ENCODE results near the gene CERK.

Gene CERK

DNA sequence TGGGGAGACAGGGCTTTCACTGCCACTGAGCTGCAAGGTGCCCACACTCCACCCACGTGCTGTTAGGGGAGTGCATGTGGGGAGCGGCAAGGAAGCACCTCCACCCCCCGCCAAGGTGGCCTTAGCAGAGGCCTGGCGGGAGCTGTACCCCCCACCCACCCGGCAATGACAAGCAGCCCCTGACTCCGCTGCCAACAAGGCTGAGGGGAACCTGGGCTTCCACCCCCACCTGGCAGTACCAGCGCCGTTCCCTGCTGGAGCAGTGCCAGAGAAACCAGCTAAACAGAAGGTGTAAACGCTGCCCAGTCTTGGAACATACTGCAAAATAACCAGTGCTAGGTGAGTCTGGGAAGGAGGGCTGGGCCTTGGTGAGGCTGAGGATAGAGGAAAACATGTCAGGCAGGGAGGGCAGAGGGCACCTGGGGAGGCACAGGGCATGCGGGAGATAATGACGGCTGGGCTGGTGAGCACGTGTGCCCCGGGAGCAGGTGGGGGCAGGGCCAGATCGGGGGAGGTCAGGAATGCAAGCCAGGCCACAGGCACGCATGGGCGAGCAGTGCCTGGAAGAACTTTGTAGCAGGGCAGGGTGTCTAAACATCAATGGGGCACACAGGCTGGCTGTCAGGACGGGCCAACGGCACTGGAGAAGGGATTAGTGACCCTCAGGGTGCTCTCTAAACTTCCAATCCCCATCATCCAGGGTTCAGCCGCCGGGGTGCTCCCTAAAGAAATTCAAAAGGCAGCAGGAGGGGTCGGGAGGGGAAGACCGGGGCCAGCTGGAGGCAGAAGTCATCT is 6.6 kb downstream of the CERK start:
- DNase-seq = peak; percentile 40

DNA sequence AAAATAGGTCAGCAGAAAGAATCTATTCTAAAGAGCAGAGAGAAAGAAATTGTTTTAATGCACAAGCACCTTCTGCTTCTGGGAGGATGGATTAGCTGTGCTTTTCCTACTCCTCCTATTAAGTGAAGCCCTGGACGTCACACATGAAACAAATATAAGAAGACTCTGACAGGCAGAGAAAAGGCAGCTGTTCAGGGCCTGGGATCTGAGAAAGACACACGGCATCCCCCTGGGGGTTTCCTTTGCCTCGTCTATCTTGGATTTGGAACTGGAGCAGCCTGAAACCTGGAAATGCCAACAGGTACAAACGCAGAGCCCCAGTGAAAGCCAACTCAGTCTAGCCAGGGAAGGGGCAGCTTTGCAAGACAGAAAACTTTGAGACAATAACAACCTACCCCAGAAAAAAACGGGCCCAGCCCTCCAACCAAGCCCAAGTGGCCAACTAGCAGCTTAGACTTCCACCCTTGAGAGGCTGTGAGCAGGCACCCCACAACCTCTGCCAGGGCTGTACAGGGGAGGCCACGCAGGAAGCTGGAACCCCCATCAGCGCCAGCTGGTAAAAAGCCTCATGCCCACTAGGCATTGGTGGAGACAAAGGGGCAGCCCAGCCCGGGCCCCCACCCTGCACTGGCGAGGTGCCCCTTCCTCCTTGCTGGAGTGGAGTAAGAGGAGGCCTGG is 7.3 kb downstream of the CERK start:
- no peak for DNase-seq

DNA sequence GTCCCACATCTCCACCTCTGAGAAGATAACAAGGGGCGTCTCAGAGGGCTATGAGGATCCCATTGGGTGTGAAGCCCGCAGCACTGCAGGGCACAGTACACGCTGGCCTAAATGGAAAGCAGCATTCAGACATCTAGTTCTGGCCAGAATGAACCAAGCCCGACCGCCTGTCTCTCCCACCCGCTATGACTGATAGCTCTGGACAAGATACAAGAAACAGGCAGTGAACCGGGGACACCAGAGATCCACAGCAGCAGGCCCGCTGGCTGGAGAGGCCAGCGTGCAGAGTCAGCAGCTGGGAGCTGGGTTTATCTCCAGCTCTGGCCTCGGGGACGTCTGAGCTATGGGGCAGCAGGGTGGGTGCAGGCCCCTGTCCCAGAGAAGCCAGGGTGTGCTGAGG is 9.6 kb downstream of the CERK start:
- no peak for DNase-seq

DNA sequence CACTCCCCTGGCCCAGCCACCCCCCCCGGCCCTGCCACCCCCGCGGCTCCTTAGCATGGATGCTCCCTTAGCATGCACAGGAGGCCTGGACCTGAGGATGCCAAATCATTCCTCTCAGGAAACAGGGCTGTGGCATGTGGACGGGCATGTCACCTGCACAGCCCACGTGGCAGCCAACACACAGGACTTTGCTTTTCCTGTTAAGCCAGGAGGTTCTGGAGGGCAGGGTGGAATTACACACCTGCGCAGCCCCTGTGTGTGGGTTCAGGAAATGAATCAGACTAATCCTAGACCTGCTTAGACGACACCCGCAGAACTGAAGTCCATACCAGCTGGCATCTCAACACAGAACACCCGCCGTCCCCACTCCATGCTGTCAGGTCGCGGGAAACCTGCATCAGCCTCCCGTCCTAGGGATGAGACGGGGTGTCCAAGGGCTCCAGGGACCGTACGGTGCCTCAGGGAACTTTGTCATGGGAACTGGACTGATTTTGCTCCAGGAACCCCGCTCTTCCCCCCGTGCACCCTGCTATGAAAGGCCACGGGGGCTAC is 10.2 kb downstream of the CERK start:
- no peak for DNase-seq

DNA sequence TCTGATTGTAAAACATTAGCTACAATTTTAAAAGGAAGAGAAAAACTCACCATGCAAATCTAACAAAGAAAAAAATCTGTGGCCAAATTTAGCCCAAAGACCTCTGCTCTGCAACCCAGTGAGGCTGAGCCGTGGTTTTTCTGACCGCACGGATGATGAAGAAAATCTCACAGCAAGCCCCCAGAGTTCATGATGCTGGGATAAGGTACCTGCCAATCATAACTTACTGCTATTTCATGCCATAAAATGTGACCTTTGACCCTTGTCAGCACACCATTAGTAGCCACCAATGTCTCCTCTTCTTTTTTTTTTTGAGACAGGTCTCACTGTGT is 11.1 kb downstream of the CERK start:
- no peak for DNase-seq

DNA sequence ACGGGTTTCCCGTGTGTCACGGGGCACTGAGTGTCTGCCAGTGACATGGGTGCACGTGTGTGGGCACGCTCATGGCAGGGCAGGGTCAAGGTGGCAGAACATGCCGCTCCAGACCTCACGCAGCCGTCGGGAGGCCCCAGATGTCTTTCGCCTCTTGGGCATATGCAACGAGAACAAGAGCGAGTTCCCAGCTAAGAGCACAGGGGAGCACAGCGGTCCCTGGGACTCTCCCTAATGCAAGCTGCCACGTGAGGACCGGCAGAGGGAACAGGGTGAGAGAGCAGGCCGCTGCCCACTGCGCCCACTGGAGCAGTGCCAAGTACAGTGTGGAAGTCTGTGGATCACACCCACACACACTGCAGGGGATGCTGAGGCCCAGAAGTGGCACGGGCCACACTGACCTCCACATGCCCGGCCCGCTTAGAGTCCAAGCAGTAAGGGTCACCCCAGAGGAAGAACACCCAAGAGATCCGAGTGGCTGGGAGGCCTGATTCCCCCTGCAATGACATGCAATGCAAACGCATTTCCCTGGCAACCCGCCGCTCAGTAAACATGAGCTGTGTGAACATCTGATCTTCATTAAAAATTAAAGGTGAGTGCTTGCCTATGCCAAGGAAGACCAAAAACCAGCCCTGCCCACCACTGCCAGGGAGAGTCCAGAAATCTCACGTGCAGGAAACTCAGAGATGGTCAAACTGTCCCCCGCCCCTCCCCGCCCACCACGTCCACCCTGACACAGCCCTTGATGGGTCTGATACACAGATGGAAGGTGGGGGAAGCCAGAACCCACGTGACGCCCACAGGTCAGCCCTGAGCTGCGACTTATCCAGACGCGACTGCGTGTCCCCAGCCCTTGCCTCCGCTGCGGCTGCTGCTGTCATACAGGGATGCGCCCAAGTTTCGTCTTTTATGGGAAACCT is 11.7 kb downstream of the CERK start:
- DNase-seq = no peak

DNA sequence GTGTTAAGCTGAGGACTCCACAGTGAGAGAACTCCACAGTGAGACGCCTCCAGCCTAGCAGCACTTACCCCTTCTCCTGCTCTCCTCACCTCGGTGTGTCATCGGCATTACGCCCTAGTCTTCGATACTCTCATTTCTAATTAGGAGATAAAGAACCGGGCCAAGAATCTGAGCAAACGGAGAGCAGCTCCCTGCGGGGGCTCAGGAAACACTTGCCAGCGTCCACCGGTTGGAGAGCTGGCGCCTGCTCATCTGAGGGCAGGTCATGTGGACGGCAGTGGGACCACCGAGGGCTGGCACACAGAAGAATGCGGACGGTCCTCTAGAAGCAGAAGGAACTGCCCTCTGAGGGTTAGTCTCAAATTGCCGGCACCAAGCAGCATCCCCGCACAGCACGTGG is 13.0 kb downstream of the CERK start:
- no peak for DNase-seq

DNA sequence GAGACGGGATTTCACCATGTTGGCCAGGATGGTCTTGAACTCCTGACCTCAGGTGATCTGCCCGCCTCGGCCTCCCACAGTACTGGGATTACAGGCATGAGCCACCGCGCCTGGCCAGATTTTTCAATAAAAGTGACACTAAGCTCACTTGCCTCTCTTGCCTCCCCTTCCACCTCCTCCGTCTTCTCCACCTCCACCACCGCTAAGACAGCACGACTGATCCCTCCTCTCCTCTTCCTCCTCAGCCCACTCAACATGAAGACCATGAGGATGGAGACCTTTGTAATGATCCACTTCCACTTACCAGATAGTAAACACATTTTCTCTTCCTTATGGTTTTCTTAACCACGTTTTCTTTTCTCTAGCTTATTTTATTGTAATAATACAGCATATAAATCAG is 14.2 kb downstream of the CERK start:
- no peak for DNase-seq

DNA sequence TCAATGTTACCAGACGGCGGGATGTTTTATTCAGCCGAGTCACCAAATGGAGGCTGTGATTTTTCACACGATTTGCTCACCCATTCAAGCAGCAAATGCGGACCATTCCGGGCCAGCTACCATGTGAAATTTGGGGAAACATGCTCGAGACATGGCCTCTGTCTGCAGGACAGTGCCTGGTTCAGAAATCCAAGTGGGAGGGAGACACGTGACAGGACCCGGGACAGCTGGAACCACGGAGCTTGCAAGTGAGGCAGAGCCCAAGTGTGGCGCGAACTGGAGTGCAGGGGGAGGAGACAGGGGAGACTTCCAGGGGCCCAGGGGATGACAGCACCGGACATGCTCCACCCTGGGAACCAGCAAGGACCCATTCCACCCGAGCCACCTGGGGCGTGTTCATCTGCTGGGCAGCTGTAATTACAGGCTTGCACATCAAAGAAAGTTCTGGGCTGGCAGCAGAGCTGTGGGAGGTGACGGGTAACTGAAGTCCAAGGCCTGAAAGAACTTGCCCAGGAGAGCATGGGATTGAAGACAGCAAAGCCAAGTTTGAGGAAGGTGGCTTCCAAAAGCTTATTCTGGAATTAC is 16.5 kb downstream of the CERK start:
- no peak for DNase-seq

DNA sequence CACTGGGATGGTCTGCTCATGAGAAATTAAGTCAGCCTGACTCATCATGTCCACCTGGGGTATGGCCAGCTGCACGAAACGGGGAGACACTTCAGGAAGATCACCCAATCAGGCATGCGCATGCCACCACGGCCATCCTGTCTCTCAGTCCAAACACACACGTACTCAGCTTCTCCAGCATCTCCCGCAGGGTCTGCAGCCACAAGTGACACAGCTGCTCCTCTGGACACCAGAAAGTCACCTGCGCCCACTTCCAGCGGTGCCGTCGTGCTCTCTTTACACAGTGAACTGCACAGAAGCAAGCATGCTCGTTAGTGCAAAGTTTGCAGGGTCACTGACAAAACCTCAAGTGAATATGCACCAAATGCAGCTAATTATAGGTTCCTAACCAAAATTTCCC is 18.1 kb downstream of the CERK start:
- no peak for DNase-seq

DNA sequence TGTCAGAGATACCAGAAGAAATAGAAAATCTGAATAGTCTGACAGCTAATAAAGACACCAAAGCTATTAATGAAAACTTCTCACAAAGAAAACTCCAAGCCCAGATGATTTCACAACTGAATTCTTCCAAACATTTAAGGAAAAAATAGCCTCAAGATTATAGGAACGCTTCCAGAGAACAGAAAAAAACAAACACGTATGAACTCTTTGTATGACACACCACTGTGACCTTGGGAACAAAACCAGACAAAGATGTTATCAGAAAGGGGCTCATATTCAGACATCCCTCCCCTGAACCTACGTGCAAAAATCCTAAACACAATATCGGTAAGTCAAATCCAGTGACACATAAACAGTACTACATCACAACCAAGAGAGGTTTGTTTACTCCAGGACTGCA is 23.5 kb downstream of the CERK start:
- DNase-seq = no peak

DNA sequence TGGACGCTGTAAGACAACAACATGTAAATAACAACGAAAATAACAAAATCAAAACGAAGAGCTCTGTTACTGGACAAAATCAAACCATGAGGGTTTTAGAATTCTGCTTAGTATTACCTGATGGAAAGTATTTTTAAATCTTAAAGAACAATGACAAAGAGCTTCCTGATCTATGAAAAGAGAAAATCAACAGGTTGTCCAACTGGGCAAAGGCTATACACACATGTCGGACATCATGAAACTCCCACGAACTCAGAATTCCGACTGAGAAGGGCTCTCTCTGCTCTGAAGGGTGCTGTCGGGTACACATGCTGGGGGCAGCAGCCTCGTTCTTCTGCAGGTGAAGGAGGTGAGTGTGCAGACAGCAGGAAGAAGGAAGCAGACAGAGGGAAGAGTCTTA is 25.8 kb downstream of the CERK start:
- no peak for DNase-seq

DNA sequence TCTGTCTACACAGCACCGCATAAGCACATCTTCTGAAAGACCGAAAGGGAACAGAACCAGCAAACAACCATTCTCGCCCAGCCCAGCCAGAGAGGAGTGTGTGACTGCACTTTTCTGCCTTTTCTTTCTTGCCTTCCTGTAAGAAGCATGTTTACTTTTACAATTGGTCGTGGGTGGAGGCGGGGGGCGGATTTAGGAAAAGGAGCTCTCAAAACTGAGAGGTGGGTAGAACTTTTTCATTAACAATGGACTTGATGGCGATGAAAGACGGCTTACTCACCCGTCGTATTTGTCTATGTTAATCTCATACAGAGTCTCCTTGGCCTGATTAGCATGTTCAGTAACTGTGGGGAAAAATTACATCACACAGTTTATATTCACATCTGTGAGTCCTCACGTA is 27.2 kb downstream of the CERK start:
- no peak for DNase-seq

DNA sequence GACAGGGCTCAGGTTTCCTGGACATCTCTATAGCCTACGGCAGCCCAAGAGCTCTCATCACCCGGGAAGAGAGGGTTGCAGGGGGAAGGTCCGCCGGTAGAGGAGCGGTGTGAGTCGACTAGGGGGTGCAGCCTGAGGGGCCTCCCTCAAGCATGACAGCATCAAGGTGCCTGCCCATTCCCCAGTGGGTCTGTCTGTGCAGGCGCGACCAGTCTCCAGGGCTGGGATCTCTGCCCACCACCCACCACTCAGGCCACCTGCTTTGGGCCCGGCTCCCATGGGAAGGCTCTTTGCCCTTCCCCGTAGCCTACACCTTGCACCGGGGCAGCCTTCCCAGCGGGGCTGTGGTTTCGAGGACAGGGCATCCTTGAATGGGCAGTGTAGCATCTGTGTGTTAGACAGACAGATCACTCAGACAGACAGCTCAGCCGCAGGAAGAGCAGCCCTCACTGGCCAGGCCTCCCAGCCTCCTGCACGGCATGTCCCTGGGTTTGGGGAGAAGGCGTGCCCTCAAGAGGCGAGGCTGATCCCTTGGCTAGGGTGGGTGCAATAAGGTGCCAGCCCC is 29.2 kb downstream of the CERK start:
- DNase-seq = no peak

DNA sequence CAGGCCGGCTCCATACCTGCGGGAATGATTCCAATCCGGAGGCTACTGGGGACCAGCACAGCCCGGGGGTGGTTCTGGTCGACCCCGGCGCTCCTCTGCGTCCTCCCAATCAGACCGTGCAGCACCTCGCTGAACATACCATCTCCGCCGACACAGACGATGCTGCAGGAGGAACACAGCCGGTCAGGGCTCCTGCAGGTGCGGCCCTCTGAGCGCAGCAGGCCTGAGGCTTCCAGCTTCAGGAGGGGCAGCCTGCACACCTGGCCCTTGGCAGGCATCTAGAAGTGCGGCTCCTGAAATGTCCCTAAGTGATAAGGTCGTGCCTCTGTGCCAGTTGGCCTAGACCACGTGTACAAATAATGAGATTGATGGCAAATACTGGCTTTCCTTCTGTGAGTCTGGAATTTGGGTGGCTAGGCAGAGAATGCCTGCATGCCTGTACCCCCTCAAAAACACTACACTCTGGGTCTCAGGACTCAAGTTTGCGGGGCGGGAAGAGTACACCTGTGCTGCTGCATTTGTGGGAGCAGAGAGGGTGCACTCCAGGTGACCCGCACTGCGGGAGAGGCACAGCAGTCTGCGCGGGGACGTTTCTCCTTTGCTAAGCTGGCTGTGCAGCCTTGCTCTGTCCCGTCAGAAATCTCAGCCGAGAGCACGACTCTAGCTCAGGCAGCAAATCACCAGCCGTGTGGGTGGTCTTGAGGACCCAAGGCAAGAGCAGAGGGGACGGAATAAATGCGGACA is 30.1 kb downstream of the CERK start:
- no peak for DNase-seq

DNA sequence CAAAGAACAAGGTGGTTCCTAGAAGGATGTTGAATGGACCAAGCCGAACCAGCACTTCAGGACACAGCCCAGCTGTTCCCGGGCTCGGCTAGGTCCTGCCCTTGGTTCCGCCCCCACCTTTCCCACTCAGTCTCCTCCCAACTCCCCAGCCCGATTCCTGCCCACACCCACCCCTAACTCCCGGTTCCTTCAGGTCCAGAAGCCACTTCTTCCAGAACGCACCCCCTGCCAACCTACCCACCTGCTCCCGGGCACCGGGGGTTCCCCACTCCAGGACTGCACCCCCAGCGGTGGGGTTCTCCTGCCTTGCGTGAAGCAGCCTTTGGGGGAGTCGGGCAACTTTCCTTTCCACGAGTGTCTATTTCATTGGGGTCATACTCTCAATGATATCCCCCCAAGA is 30.7 kb downstream of the CERK start:
- no peak for DNase-seq

DNA sequence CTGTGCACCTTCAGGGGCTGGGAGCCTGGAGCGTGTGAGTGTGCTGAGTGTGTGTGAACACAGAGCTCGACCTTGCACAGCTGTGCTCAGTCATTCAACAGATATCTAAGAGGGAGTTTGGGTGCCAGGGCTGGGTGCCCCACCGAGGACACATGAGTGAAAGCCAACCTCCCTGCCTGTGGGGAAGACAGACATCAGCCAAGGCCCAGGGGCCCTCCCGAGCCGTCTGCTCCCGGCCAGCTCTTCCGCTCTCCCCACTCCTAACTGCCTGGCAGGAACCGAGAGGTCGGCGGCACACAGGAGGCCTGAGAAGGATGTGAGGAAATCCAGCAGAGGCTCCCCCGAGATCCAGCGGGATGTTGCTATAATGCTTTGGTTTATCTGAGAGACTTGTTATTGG is 32.0 kb downstream of the CERK start:
- no peak for DNase-seq

DNA sequence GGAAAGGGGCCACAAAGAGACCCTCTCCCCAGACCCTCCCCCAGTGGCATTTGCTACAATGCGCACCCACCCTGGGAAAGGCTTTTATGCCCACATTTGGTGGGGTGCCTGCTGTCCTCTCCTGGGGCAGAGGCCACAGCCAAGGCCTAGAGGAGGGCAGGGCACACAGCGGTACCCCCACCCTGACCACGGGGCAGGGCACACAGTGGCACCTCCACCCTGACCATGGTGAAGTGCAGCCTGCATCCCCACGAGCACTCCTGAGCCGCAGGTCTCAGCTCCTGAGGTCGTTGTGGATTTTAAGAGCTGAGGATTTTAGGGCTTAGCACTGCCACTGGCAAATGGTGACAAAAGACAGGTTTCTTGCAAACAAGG is 34.1 kb downstream of the CERK start:
- DNase-seq = no peak

DNA sequence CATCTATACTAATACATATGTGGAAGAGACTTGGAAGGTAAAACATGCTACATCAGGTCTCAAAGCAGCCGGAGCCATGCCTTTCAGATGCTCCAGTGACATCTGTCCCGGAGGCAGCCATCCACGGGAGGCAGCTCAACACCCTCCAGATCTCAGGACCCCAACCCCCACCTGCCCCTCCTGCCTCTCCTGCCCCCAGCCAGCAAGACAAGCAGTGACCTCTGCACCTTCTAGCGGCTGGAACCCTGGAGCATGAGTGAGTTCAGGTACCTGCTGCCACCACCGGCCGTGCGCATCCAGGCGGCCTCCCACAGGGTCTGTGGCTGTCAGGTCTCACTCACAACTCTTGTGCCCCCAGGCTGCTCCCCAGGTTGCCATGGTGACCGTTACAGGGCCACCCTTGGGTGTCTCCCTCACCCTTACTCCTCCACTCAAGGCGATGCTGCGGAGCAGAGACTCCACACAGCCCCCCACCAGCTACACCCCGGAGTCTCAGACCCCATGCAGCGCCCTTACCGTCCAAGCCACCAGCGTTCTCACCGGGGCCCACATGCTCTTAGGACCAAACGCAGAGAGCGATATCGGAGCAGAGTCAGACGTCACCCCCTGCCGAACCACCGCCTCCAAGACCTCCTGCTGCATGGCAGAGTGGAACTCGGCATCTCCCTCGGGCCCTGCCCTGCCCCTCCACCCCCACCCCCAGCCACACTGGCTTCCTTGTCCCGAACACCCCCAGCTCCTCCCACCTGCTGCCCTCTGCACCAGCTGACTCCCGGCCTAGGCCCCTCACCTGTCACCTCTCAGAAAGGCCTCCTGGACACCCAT is 34.7 kb downstream of the CERK start:
- no peak for DNase-seq

DNA sequence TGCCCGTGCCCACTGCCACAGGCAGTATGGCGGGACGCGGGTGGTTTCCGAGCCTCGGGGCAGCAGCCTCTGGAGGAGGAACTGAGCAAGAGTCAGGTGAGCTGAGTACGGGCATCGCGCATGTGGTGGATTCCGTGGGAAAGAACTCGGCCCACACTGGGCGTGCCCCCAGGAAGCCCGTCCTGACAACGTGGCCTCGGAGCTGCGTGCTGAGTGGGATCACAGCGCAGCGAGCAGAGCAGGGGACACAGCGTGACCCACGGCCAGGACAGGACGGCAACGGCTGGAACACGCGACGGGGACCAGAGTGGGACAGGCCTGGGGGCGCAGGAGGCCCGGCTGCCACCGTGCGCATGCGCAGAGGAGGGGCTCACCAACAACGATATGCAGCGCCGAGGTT is 36.8 kb downstream of the CERK start:
- DNase-seq = no peak

DNA sequence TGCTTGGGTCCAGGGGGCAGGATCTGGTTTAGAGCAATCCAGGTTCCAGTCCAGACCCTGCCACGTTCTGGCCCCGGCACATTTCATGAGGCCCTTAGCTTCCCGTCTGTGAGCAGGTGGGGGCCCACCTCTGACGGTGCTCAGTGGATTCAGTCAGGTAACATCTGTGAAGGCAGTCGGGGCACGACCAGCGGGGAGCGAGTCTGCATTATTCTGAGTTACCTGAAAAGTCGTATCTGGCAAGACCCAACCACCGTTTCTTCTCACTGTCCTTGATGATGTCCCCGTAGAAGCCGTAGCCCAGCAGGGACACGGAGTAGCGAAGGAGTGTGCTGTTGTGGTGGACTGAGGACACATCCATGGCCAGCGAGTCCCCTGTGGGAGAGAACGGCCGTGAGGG is 39.0 kb downstream of the CERK start:
- no peak for DNase-seq
